HAP-1 (cell line): ENCODE results near the gene ZNF860.
"Not testable (repeated sequence)": the region's sequence is repeated elsewhere in the genome, so short reads cannot be mapped to it uniquely, and the experiment has no call there.

Source experiments
- DNase-seq, 2 experiments: peaks; one replicate each; pipeline ENCODE4 v3.0.0-alpha.2; 2016 to 2020; ENCODE audit warnings: low spot score in 2 of 2
- H3K27me3 ChIP-seq: fragments of 250-450 bp; sonication (Bioruptor Pico); 2 replicates; pipeline ENCODE4 v1.5.1; 2020; ENCODE audit warnings: low read depth, mild to moderate bottlenecking, moderate library complexity
- H3K36me3 ChIP-seq: fragments of 250-450 bp; sonication (Bioruptor Pico); replicated peaks from 2 replicates; pipeline ENCODE4 v1.5.1; 2020; ENCODE audit warnings: mild to moderate bottlenecking
- H3K4me1 ChIP-seq: fragments of 250-450 bp; sonication (Bioruptor Pico); 2 replicates; pipeline ENCODE4 v1.5.1; 2020; ENCODE audit warnings: mild to moderate bottlenecking
- H3K4me3 ChIP-seq: fragments of 250-450 bp; sonication (Bioruptor Pico); 2 replicates; pipeline ENCODE4 v1.5.1; 2020; ENCODE audit warnings: mild to moderate bottlenecking, moderate library complexity
- H3K9me3 ChIP-seq: fragments of 250-450 bp; sonication (Bioruptor Pico); 2 replicates; pipeline ENCODE4 v1.5.1; 2020; ENCODE audit warnings: mild to moderate bottlenecking, moderate library complexity
- in situ Hi-C: fragments of 300-500 bp; cut with MboI; formaldehyde crosslinking; loops from 3 replicates; pipeline ENCODE4 v1.14.3; 2020; ENCODE audit warnings: low sequenced_read_pairs, inconsistent platforms, mixed read lengths

ZNF860 gene

DNA sequence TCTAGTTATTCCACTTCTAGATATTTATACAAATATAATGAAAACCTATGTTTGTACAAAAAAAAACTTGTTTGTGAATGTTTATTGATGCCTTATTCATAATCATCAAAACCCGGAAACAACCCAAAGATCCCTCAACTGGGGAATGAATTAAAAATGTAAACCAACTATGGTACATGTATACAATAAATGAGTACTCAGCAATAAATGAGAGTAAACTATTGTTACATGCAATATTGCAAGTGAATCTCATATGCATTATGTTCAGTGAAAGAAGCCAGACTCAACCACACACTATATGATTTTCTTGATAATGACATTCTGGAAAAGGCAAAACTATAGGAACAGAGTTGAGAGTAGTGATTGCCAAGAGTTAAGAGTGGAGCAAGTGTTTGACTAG is 12.3 kb downstream of the ZNF860 start:
- H3K4me1 ChIP-seq: no peaks in the 10 kb centered on the region
- H3K36me3 ChIP-seq: no peaks in the 10 kb centered on the region
- no peak for DNase-seq
- H3K4me3 ChIP-seq: no peak overlapping the region
- in situ Hi-C loops: no loop called here
- H3K9me3 ChIP-seq: no peaks in the 10 kb centered on the region
- peaks cover 3% of the 10 kb centered on the region; the same call in 1 of the 2 replicates for H3K27me3 ChIP-seq

DNA sequence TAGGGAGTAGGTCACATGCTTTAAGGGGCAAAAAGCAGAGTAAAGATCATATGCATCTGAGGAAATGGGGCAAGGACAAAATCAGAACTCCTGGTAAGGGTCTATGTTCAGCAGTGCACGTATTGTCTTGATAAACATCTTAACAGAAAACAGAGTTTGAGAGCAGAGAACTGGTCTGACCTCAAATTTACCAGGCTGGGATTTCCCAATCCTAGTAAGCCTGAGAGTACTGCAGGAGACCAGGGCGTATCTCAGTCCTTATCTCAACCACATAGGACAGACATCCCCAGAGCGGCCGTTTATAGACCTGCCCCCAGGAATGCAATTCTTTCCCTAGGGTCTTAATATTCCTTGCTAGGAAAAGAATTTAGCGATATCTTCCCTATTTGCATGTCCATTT is 13.5 kb downstream of the ZNF860 start:
- DNase-seq, H3K4me3 ChIP-seq, in situ Hi-C loops, H3K36me3 ChIP-seq, H3K9me3 ChIP-seq, H3K4me1 ChIP-seq, H3K27me3 ChIP-seq: not testable (repeated sequence)

DNA sequence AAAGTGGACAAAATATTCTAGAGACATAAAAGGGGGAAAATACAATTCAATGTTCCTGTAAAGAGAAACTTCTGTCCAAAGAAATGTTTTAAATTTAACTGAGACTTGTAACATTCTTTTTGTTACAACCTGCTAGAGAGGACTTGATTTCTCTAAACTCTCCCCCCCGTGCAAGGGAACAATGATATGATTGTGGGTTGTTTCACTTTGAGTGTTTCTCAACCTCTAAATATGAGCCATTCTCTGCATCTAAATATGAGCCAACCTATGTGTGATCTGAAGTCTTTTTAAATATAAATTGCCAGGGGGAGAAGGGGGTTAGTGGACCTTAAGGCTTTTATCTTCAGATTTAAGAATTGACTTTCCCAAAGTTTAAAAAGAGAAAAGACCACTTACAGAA is 14.6 kb downstream of the ZNF860 start:
- DNase-seq: no peak
- Histone ChIP-seq H3K27me3 (peaks cover 3% of the 10 kb centered on the region; the same call in 1 of the 2 replicates), H3K9me3 (no peaks in the 10 kb centered on the region), H3K4me3 (no peak overlapping the region), H3K4me1 (no peaks in the 10 kb centered on the region), H3K36me3 (no peaks in the 10 kb centered on the region)
- in situ Hi-C loops: no loop called here

DNA sequence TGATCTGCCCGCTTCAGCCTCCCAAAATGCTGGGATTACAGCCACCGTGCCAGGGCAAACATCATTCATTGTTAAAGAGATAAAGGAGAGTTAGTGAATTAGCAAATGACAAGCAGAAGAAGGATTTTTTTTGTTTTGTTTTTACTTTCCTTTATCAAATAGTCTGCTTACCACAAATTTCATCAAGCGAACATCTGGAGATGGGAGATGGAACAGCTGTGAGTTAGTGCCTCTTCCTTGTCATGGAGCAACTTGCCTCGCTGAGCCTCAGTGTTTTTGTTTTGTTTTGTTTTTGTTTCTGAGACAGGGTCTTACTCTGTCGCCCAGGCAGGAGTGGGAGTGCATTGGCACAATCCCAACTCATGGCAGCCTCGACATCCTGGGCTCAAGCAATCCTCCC is 15.9 kb downstream of the ZNF860 start:
- no peaks in the 10 kb centered on the region for H3K36me3 ChIP-seq
- in situ Hi-C loops: no loop called here
- no peak overlapping the region for H3K4me3 ChIP-seq
- no peaks in the 10 kb centered on the region for H3K4me1 ChIP-seq
- DNase-seq: no peak
- peaks cover 3% of the 10 kb centered on the region; the same call in 1 of the 2 replicates for H3K27me3 ChIP-seq
- H3K9me3 ChIP-seq: no peaks in the 10 kb centered on the region

DNA sequence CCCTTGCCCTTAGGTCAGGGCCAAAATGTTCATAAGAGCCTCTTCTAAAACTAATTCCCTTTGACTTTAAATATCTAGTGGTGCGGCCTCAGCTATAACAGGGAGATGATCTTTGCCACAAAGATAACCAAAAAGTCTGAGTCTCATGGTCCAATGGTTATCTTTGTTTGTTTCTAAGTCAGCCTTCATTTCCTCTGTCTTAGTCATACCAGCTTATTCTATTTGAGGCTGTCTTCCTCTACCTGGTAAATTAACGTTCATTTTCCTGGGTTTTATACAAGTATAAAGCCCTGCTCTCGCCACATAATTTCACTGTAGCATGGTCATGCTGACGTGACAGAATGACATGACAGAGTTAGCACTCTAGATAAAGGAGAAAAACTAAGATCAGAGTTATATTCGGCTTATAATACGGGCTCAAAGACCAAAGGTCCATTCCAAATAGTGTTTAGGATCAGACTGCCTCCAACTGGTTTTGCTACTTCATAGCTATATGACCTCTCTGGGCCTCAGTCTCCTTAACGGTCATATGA is 18.4 kb downstream of the ZNF860 start:
- H3K27me3 ChIP-seq: peaks cover 3% of the 10 kb centered on the region; the same call in 1 of the 2 replicates
- DNase-seq: no peak
- H3K9me3 ChIP-seq: no peaks in the 10 kb centered on the region
- H3K4me1 ChIP-seq: no peaks in the 10 kb centered on the region
- in situ Hi-C loops: no loop called here
- H3K36me3 ChIP-seq: no peaks in the 10 kb centered on the region
- no peak overlapping the region for H3K4me3 ChIP-seq

DNA sequence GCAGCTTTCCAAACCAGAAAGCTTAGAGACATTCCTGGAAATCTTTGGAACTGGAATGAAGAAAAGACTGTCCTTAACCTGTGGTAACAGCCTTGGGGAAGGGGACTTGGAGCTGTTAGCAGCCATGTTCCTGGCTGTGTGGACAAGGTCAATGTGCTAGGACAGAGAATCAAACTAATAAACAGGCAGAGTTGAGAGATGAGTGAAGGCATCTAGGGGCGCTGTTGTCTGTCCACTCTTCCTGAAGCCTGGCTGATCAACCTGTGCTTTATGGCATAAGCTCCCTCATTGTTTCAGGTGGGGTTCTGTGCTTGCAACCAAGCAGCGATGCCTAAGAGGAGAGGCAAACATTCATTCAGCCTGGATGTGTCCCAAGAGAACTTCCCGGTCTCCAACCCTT is 19.3 kb downstream of the ZNF860 start:
- peaks cover 3% of the 10 kb centered on the region; the same call in 1 of the 2 replicates for H3K27me3 ChIP-seq
- in situ Hi-C loops: no loop called here

DNA sequence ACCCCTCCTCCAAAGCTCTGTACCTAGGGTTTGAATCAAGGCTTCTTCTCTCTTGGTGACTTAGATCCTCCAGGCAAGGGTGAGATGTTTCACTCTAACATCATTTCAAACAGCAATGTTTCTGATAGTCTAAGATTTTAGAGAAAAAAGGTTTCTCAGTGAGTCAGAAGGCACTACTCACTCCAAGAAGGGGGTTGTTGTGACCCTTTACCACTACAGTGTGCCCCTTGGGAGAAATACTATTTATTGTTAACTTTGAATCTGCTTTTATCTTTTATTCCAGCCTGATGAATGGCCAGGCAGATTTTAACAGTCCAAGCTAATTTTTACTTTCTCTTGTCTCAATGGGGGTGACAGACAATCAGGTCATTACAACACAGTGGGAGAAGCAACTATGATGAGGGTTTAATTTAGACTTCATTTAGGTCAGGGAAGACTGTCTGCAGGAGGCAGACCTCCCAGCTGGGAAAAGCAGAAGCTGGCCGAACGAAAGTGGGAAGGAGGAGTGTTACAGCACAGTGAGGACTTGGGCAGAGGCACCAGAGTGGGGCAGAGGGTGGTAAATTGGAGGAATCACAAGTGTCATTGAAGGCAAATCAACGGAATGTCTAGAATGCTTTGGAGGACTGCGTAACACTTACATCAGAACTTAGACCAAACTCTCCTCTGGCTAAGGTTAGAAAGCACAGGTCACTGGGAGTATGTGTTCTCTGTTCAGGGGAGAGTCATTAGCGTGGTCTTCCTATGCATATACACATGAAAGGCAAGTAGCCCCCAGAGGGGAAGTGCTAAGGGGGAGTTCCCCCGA is 21.2 kb downstream of the ZNF860 start:
- DNase-seq: no peak
- H3K4me1 ChIP-seq: no peaks in the 10 kb centered on the region
- H3K36me3 ChIP-seq: no peaks in the 10 kb centered on the region
- in situ Hi-C loops: no loop called here
- H3K4me3 ChIP-seq: no peak overlapping the region
- no peaks in the 10 kb centered on the region for H3K9me3 ChIP-seq
- no peaks in the 10 kb centered on the region for H3K27me3 ChIP-seq

More for the DNA sequence above, 19.3 kb downstream of the ZNF860 start:
- Histone ChIP-seq H3K36me3 (no peaks in the 10 kb centered on the region), H3K4me3 (no peak overlapping the region), H3K9me3 (no peaks in the 10 kb centered on the region), H3K4me1 (no peaks in the 10 kb centered on the region)
- no peak for DNase-seq

DNA sequence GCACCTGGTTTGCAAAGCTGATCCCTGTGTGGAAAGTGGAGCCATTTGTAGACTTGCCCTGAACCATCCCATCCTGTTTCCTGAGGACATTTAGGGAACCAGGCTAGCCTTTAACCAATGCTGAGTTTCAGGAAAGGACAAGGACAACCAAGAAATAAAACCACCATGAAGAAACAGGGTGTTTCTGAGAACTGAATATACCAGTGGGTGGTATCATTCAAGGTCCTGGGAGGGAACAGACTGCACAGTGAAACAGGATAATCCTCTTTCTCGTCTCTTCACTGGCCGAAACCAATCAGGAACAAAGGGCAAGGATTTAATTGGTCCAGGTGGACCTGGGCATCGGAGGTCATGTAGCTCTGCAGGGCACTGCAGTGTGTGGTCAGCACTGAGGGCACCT is 21.8 kb downstream of the ZNF860 start:
- H3K9me3 ChIP-seq: no peaks in the 10 kb centered on the region
- no peak for DNase-seq
- in situ Hi-C loops: no loop called here
- no peaks in the 10 kb centered on the region for H3K27me3 ChIP-seq
- H3K4me3 ChIP-seq: no peak overlapping the region
- no peaks in the 10 kb centered on the region for H3K36me3 ChIP-seq
- no peaks in the 10 kb centered on the region for H3K4me1 ChIP-seq

DNA sequence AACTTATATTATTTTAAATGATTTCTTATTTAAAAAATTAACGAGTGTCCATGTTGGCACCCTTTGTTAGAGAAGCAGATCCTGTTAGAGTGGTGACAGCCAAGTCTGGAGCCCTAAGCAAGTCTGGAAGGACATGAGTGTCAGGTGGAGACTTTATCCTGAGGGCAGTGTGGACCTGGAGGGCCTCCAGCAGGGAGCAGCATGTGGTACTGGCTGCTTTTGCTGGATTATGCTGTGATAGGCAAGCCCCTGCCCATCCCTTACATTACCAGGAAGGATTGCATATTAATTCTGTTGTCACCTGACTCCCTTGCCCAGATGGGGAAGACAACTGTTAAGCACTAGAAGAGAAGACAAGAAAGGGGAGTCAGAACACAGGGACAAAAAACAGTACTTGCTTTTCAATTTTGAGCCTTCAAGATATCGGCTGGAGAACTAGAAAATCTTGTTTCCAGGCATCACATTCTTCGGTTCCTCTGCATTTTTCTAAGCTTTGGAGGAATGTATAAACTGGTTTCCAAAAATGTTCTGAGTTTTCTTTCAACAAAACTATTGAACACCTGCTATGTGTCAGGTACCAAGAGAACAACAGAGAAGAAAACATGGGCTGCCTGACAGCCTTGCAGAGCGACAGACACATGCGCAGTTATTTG is 22.7 kb downstream of the ZNF860 start:
- Histone ChIP-seq H3K9me3 (no peaks in the 10 kb centered on the region), H3K27me3 (no peaks in the 10 kb centered on the region), H3K36me3 (no peaks in the 10 kb centered on the region), H3K4me1 (no peaks in the 10 kb centered on the region), H3K4me3 (no peak overlapping the region)
- peak in 1 of 2 experiments; percentile 17 for DNase-seq
- in situ Hi-C loops: no loop called here

DNA sequence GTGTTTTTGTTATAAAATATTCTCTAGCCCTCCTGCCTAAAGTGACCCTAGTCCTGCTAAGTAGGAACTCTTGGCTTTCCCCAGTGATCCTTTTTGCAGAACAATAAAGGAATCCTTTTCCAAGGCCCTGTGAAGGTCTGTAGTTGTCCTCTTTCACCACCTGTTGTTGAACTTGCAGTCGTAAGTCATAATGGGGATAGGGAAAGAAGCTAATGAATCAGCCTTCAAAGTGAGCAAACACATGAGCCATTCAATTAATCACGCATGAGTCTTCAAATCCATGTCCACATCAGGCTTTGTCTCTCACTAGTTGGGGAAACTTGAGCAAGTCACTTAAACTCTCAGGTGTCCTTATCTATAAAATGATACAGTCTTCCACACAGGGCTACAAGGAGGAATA is 27.6 kb downstream of the ZNF860 start:
- no peak overlapping the region for H3K4me3 ChIP-seq
- DNase-seq: no peak
- in situ Hi-C loops: no loop called here
- no peaks in the 10 kb centered on the region for H3K4me1 ChIP-seq
- H3K9me3 ChIP-seq: no peaks in the 10 kb centered on the region
- H3K27me3 ChIP-seq: no peaks in the 10 kb centered on the region
- no peaks in the 10 kb centered on the region for H3K36me3 ChIP-seq

DNA sequence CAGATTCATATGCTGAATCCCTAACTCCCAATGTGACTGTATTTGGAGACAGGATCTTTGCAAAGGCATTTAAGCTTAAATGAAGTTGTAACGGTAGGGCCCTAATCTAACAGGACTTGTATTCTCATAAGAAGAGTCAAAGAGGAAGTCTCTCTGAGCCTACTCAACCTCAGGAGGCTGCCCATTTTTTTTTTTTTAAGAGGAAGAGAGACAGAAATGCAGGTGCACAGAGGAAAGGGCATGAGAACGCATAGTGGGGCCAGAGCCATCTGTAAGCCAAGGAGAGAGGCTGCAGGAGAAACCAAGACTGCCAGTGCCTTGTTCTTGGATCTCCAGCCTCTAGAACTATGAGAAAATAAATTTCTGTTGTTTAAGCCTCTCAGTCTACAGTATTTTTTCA is 28.4 kb downstream of the ZNF860 start:
- in situ Hi-C loops: no loop called here
- Histone ChIP-seq H3K9me3 (no peaks in the 10 kb centered on the region), H3K36me3 (no peaks in the 10 kb centered on the region), H3K27me3 (no peaks in the 10 kb centered on the region), H3K4me1 (no peaks in the 10 kb centered on the region), H3K4me3 (no peak overlapping the region)
- DNase-seq: no peak

DNA sequence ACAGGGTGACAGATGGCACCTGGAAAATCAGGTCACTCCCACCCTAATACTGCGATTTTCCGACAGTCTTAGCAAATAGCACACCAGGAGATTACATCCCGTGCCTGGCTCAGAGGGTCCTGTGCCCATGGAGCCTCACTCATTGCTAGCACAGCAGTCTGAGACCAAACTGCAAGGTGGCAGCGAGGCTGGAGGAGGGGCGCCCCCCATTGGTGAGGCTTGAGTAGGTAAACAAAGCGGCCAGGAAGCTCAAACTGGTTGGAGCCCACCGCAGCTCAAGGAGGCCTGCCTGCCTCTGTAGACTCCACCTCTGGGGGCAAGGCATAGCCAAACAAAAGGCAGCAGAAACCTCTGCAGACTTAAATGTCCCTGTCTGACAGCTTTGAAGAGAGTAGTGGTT is 29.1 kb downstream of the ZNF860 start:
- in situ Hi-C loops, H3K4me1 ChIP-seq: not testable (repeated sequence)

DNA sequence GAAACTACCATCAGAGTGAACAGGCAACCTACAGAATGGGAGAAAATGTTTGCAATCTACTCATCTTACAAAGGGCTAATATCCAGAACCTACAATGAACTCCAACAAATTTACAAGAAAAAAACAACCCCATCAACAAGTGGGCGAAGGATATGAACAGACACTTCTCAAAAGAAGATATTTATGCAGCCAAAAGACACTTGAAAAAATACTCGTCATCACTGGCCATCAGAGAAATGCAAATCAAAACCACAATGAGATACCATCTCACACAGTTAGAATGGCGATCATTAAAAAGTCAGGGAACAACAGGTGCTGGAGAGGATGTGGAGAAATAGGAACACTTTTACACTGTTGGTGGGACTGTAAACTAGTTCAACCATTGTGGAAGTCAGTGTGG is 34.1 kb downstream of the ZNF860 start:
- H3K9me3 ChIP-seq, H3K27me3 ChIP-seq, H3K4me1 ChIP-seq, in situ Hi-C loops, H3K4me3 ChIP-seq, DNase-seq, H3K36me3 ChIP-seq: not testable (repeated sequence)

More for the DNA sequence above, 29.1 kb downstream of the ZNF860 start:
- H3K27me3 ChIP-seq, H3K36me3 ChIP-seq, H3K4me3 ChIP-seq, H3K9me3 ChIP-seq: not testable (repeated sequence)
- peak in 1 of 2 experiments; percentile 9 for DNase-seq

DNA sequence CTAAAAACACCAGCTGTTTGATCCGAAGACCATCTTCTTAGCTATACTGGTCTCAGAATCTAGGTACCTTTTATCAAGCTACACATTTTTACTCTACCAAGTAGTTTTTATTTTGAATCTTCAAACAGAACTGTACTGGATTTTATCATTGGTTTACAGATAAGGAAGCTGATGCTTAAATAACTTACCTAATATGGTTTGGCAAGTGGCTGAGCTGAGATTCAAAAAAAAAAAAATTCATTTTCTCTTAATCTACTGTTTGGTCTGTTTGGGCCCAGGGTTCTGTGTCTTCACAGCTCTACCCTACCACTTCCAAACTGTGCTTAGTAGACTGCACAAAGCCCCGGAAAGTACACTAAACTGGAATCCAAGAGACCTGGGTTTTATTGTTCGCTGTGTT is 35.7 kb downstream of the ZNF860 start:
- DNase-seq: no peak
- H3K9me3 ChIP-seq: no peaks in the 10 kb centered on the region
- no peaks in the 10 kb centered on the region for H3K4me1 ChIP-seq
- no peaks in the 10 kb centered on the region for H3K27me3 ChIP-seq
- H3K36me3 ChIP-seq: no peaks in the 10 kb centered on the region
- in situ Hi-C loops: no loop called here
- no peak overlapping the region for H3K4me3 ChIP-seq
